Airway epithelial cell (primary cell): ENCODE data around the gene PGLYRP3. TPM values are rescaled to one million over a fixed set of nuclear protein-coding genes. Genes with fewer than 3 reads are reported as not detected.

Experiments used
- total RNA-seq: library from RNA; depleted of rRNA; stranded (reverse); fragments of >200 nt; gene quantifications from 2 replicates; pipeline ENCODE4 v1.2.3, GENCODE V29; 2015

PGLYRP3 gene, protein sequence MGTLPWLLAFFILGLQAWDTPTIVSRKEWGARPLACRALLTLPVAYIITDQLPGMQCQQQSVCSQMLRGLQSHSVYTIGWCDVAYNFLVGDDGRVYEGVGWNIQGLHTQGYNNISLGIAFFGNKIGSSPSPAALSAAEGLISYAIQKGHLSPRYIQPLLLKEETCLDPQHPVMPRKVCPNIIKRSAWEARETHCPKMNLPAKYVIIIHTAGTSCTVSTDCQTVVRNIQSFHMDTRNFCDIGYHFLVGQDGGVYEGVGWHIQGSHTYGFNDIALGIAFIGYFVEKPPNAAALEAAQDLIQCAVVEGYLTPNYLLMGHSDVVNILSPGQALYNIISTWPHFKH
- 2.5 and 6.0 TPM in 2 replicates for total RNA-seq

GRCh38 chr1:153312570-153313186, at the start of gene PGLYRP3:
Gene PGLYRP3 (minus strand): TSS chr1:153312952. CDS start chr1:153310665, 2,287 bp downstream.

DNA sequence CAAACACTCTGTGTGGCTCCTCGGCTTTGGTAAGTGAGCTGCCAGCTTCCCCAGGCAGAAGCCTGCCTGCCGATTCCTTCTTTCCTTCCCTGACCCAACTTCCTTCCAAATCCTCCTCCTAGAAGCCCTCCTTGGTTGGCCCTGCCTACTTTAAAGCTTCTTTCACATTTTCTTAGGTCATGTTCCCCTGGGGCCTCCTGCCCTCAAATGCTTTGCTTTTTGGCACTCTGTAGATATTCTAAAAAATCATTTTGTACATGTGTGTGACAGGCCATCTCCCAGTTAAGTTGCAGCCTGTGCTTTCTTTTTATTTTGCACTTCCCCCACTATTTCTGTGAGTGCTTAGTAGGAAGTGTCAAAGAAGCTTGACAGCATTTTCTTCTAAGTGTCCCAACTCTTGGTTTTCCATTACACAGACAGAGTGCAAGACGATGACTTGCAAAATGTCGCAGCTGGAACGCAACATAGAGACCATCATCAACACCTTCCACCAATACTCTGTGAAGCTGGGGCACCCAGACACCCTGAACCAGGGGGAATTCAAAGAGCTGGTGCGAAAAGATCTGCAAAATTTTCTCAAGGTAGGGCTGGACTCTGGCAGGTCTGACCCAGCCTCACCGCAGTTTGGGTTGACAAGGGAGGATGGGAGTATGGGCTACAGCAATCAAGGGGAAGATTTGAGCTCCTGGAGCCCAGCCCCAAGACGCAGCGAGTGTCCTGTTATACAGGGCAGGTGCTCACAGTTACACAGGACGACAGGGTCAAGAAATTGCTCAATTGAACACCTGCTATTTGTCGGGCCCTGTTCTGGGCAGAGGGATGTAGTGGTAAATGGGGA, 45.3 kb upstream of the PGLYRP3 start, which contains the start of gene S100A9:
Gene S100A9, plus strand, starts transcription at position 2 of the 838 bp plus-strand sequence. Its CDS starts 430 bp downstream, at position 432.

DNA sequence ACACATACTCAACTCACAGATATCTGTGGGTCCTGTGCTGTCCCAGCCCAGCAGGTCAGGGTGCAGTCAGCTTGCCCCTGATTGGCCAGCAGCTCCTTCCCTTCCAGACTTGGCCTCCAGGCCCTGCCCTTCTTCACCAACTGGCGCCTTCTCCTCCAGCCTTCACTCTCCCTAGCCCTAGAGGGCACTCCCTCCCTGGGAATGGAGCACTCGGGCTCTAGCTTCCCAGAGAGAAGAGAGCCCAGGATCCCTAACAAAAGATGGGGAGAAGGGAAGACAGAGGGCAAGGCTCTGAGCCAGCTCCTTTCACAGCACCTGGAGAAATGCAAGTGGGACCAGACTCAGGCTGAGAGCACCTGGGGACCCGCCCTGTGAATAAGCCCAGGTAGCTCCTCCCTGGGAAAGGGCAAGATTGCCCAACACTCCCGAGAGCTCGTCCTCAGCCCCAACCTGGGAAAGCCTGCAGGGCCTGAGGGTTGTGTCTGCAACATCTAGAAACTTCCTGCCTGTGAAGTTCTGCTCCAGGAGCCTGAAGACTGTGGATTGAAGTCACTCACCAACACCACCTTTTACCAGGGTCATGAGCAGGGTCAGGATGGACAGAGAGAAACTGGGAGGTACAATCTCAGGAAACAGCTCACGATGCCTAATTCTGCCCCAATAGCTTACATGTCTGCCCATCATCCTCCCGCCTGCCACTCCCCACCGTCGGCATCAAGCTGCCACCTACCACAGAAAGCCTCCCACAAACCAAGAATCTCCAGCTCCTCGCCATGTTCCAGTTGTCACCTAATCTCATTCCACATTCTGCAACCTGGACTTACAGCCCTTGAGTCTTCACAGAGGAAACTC, 36.0 kb upstream of the PGLYRP3 start, which contains the start of gene PGLYRP4:
Gene PGLYRP4, minus strand, starts transcription at position 331 of the 852 bp plus-strand sequence. CDS start 909 bp downstream, outside the sequence.

DNA sequence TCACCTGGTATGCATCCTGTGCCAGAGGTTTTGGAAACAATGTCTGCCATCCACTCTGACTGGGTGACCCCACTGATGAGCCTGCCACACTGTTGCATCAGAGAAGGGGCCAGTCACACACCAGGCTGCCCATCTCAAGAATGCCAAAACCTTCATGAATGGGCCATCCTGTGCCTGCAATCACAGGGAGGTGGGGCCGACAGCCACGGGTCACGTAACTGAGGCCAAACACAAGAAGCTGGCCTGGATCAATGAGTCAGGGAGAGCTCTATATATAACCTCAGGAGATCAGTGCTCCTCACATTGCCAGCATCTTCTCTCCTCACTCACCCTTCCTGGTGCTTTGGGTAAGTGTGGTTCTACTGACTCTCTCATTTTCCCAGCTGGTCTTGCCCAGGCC, 53.4 kb downstream of the PGLYRP3 start, which contains the start of gene LORICRIN:
Gene LORICRIN, plus strand, starts transcription at position 301 of the 400 bp plus-strand sequence. CDS start 1,263 bp downstream, outside the sequence.

Other genes starting within 250 kb of the PGLYRP3 start
- gene SPRR2B, start 241.3 kb downstream of the PGLYRP3 start, total RNA-seq = not detected in 2 replicates
- gene SPRR2E, start 218.4 kb downstream of the PGLYRP3 start, total RNA-seq = 5.4 and 6.5 TPM in 2 replicates
- 0.28 TPM in 1 of 2 replicates, not detected in the other for gene SPRR2F, start 199.4 kb downstream of the PGLYRP3 start, total RNA-seq
- gene SPRR2G, start 162.1 kb downstream of the PGLYRP3 start, total RNA-seq = not detected in 2 replicates
- not detected in 2 replicates for gene LELP1, start 109.5 kb downstream of the PGLYRP3 start, total RNA-seq
- not detected in 2 replicates for gene PRR9, start 95.4 kb downstream of the PGLYRP3 start, total RNA-seq
- gene LORICRIN, start 53.3 kb downstream of the PGLYRP3 start, total RNA-seq = not detected in 2 replicates
- gene PGLYRP4, start 35.9 kb upstream of the PGLYRP3 start, total RNA-seq = 3.5 and 10.7 TPM in 2 replicates
- gene S100A9, start 44.9 kb upstream of the PGLYRP3 start, total RNA-seq = 4,961 and 5,057 TPM in 2 replicates
- 4.7 and 5.3 TPM in 2 replicates for gene S100A12, start 62.7 kb upstream of the PGLYRP3 start, total RNA-seq
- 1,254 and 1,417 TPM in 2 replicates for gene S100A8, start 78.1 kb upstream of the PGLYRP3 start, total RNA-seq
- not detected in 2 replicates for gene S100A7A, start 103.6 kb upstream of the PGLYRP3 start, total RNA-seq
- gene S100A7, start 147.7 kb upstream of the PGLYRP3 start, total RNA-seq = 0.42 and 3.5 TPM in 2 replicates
- 2,657 and 2,815 TPM in 2 replicates for gene S100A6, start 223.0 kb upstream of the PGLYRP3 start, total RNA-seq
- 0.49 TPM in 1 of 2 replicates, not detected in the other for gene S100A5, start 228.0 kb upstream of the PGLYRP3 start, total RNA-seq
- 45.3 and 57.0 TPM in 2 replicates for gene S100A4, start 232.9 kb upstream of the PGLYRP3 start, total RNA-seq
- 4.6 and 9.0 TPM in 2 replicates for gene S100A3, start 236.3 kb upstream of the PGLYRP3 start, total RNA-seq